Measurements from ENCODE around the gene TTC6.

GRCh38 chr14:37585101-37585511 is 10.3 kb upstream of the TTC6 start:
- no peak for TF ChIP-seq GABPA (IDR thresholded peaks at IDR 0.05 in 1 of 2, conservative IDR thresholded peaks at IDR 0.05 in 1 of 2)
- TF ChIP-seq CTCF (IDR thresholded peaks at IDR 0.05; ENCODE audit: low read depth, low read length, missing input control) = no peak
- TF ChIP-seq REST (IDR thresholded peaks at IDR 0.05) = no peak
- no peak for TF ChIP-seq SP1 (IDR thresholded peaks at IDR 0.05)
- no peak for TF ChIP-seq TAF1 (conservative IDR thresholded peaks at IDR 0.05)
- no peak for TF ChIP-seq FOXA1 (IDR thresholded peaks at IDR 0.05)
- no peak for TF ChIP-seq ATF3 (IDR thresholded peaks at IDR 0.05)

All from liver (tissue), 3 donors.